Amygdala (tissue), 56 donors: ENCODE results near the gene SERGEF.
"Not testable (repeated sequence)": the region's sequence is repeated elsewhere in the genome, so short reads cannot be mapped to it uniquely, and the experiment has no call there.

Experiments used
- DNase-seq, 56 donors: peaks; one replicate each; lab custom pipeline; 2025; lab: John Stamatoyannopoulos, UW

Gene SERGEF

GRCh38 chr11:18001191-18001590 lies 11.7 kb downstream of the SERGEF start:
- DNase-seq = peak in 1 of 56 donors; percentile 25

- no peak for DNase-seq
Observed at GRCh38 chr11:18000760-18001159, 12.1 kb downstream of the SERGEF start.

GRCh38 chr11:18000128-18000527 lies 12.7 kb downstream of the SERGEF start:
- not testable (repeated sequence) for DNase-seq

DNA sequence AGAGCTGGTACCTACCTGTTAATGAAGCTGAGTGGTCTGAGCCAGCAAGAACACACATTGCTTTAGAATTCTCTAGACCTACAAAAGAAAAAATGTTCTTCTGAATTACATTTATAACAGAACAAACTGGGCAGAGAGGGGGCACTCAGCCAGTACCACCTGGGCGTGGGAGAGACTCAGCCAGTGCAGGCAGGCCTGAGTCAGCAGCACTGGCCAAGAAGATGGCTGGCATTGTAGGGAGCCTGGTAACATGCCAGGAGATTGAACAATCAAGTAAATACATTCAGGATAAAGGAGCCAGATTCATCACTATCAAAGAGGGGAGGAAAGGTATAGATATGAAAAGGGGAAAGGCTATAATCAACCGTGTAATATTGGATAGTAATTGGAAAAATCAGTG lies 19.9 kb downstream of the SERGEF start:
- DNase-seq = peak in 6 of 56 donors; percentile 0 to 28 (median 14)

GRCh38 chr11:17991783-17992433 lies 20.9 kb downstream of the SERGEF start:
- DNase-seq = peak in 8 of 56 donors; percentile 4 to 35 (median 15)

DNA sequence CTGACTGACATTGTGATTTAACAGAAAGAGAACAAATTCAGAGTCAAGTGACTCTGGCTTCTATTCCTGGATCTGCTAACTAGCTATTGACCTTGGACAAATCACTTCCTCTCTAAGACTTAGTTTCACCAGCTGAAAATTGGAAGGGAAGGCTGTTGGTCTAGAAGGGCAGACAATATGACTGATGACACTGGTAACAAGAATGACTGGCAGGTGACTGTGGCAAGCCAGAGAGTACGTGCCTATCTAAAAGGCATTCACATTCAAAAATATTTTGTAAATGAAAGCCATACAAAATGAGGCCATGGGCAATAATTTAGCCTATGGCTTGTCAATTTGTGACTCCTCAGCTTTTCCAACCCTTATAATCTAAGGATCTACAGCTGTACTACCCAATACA lies 23.5 kb downstream of the SERGEF start:
- DNase-seq = no peak

DNA sequence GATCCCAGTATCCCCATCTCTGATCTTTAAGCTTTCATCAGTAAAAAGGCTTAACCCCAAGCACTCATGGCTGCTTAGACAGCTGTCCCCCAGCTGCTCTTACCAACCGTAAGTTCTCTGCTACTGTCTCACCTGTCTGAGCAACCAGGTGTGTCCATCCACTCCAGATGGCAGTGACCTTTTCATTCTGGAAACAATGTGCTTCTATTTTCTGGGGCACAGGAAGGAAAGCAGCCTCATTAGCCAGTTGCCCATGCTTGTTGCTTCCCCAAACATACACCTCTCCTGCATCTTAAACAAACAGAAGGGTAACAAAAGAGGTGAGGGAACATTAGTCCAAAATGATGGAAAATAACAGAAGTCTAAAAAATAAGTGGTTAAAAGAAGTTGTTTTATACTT lies 24.4 kb downstream of the SERGEF start:
- no peak for DNase-seq

DNA sequence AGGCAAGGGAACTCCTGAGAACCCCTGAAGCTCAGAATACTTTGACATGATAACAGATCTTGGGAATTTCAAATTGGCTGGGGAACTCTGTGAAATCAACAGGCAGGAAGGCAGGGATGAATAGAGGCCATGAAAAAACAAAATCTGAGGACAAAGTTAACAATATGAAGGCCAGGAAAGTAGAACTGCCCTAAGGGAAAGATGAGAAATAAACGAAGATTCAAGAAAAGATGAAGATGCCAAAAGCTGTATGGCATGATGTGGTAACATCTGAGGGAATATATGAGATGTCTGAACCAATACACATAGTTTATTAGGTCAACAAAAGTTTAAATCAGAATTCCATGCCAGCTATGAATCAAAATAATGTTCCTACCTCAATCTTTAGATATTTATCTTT lies 25.0 kb downstream of the SERGEF start:
- no peak for DNase-seq

DNA sequence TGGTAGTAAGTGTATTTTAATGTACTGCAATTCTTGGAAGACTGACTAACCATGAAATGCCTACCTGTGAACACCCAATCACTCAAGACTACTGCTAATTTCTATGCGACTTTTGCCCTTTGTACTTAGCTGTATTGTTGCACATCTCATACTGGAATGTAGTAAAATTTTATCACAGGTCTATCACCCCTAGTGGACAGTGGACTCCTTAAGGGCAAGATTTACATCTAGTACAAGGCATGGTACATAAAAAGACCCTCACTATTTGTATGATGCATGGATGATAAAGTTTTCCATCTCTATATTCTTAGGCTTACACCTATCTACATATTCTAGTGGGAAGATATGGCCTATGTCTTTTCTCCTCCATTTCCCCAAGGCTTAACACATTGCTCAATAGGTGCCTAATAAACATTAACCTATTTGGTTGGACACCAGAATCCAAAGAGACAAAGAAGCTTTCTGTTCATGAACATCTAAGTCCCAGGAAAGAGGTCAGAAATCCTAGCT lies 26.1 kb downstream of the SERGEF start:
- DNase-seq = no peak

- DNase-seq = peak in 1 of 56 donors; percentile 6
Observed at GRCh38 chr11:17986007-17986710, 26.7 kb downstream of the SERGEF start.

DNA sequence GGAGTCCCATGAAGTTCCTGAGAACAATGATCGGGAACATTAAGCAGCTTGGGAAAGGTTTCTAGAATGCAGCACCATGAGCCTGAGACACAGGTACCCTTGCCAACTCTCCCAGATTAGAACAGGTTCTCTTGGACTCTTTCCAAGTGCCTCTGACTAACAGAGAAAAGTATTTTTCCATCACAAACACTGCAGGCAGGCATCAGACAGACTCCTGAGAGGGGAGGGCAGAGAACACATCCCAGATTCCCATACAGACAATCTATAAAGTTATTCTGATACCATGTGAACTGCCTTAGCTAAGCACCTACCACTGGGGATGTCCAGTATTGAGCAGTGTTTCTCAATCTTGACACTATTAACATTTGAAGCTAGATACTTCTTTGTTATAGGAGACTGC lies 27.3 kb downstream of the SERGEF start:
- peak in 1 of 56 donors; percentile 12 for DNase-seq

- DNase-seq = no peak
Observed at GRCh38 chr11:17983569-17983968, 29.3 kb downstream of the SERGEF start.

- peak in 2 of 56 donors; percentile 5 to 21 for DNase-seq
Observed at GRCh38 chr11:17979770-17980371, 33.0 kb downstream of the SERGEF start.

GRCh38 chr11:17978553-17979287 lies 34.1 kb downstream of the SERGEF start:
- peak in 30 of 56 donors; percentile 3 to 66 (median 29) for DNase-seq

DNA sequence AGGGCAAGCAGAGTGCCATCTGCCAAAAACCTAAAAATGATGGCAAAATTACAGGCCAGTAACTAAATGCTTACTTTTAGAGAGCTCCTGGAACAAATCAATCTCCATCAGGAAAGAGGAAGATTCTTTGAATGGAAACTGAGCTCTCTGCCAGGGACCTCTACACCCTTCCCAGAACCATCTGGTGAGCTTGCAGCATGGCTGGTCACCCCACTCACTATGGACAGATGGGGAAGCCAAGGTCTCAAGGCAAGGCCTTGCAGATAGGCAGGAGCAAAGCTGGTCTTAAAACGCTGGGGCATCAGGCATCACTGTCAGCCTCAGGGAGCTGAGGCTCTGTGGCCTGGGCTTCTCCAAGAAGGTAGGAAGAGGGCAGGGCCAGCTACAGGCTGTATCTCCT lies 36.2 kb downstream of the SERGEF start:
- no peak for DNase-seq

- DNase-seq = no peak
Observed at GRCh38 chr11:17974246-17974645, 38.6 kb downstream of the SERGEF start.

- peak in 32 of 56 donors; percentile 2 to 63 (median 30) for DNase-seq
Observed at GRCh38 chr11:17972987-17973386, 39.9 kb downstream of the SERGEF start.

DNA sequence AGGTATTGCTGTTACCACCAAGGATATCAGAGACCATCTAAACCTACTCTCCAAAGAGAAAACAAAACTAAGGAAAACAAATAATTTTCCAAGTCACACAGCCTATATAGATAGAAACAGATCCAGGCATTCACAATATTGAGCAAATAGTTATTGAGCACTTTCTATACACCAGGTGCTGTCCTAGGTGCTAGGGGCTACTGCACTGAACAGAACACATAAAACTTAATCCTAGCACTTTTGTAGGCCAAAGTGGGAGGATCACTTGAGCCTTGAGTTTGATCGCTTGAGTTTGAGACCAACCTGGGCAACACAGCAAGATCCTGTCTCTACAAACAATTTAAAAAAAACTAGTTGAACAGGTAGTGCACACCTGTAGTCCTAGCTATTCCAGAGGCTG lies 44.6 kb downstream of the SERGEF start:
- DNase-seq = no peak

DNA sequence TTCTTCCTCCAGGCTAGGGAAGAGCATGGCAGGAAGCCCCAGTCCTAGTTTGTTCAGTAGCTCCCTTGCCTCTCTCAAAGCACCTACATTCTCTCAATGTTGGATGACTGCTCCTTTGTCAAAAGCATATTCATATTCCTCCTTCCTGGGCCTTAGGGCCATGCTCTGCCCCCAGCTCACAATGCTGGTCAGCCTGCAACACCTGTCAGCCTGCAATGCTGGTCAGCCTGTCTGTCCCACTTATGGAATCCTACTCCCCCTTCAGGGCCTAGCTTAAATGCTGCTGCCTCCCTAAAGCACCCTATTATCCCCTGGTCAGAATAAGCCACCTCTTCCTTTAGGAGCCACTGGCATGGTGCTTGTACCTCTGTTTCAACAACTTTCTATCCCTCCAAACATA lies 45.2 kb downstream of the SERGEF start:
- DNase-seq = no peak

DNA sequence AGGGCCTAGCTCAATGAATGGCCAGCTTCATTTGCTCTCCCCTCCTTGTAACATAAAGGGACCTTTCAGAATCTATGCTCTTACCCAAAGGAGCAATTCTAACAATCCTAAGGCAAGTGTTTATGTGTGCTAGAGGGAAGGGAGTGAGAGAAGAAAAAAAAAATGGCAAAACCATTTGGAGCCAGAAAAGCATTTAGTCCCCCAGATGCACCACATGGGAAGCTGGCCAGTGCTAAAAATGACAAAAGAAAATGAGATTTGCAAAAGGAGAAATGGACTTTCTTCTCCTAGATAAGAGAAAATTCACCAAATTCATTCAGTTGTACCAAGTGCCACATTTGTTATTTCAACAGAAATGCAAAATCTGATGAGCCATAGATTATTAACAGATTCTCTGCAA lies 52.8 kb downstream of the SERGEF start:
- no peak for DNase-seq

DNA sequence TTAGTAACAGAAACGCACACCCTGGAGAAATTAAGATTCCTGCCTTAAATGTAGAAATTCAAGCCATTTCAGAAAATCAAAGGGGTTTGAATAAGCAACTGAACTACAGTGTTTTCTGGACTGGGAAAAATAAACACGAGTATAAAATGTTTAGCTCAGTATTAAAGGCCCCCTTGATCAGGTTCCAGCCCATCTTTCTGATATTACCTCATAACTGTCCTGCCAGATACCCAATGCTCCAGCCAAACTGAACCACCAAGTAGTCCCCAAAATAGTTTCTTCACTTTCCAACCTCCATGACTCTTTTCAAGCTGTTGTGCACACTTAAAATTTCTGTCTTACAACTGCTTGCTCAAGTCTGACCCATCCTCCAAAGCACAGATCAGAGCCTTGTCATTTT lies 54.4 kb downstream of the SERGEF start:
- DNase-seq = no peak
